Smooth muscle cell (in vitro differentiated cells): Measurements from ENCODE around the gene ACTMAP. TPM values are rescaled to one million over a fixed set of nuclear protein-coding genes. Genes with fewer than 3 reads are reported as not detected.
A peak's percentile ranks its signal among the peaks of the same experiment; 100 is the strongest.

Experiments used
- DNase-seq: peaks from one replicate; lab custom pipeline; 2025; ENCODE audit not compliant: unreplicated experiment; lab: John Stamatoyannopoulos, UW
- H2AFZ ChIP-seq: fragments of 200-600 bp; sonication (generic); 2 replicates; pipeline ENCODE4 v1.6.0; 2016; ENCODE audit warnings: antibody characterized with exemption, low read depth, mild to moderate bottlenecking
- H3F3A ChIP-seq: fragments of 200-600 bp; sonication (generic); 2 replicates; pipeline ENCODE4 v1.6.0; 2017; ENCODE audit warnings: antibody characterized with exemption, low read depth
- H3K27ac ChIP-seq: fragments of 200-600 bp; sonication (generic); 2 replicates; pipeline ENCODE4 v1.5.1; 2016; ENCODE audit warnings: low read depth, mild to moderate bottlenecking
- H3K27me3 ChIP-seq: fragments of 200-600 bp; sonication (generic); 2 replicates; pipeline ENCODE4 v1.6.1; 2016; ENCODE audit warnings: low read depth, mild to moderate bottlenecking
- H3K36me3 ChIP-seq: fragments of 200-600 bp; sonication (generic); 2 replicates; pipeline ENCODE4 v1.5.1; 2016; ENCODE audit warnings: low read depth
- H3K4me1 ChIP-seq: fragments of 200-600 bp; sonication (generic); 2 replicates; pipeline ENCODE4 v1.5.1; 2016; ENCODE audit warnings: low read depth
- H3K4me2 ChIP-seq: fragments of 200-600 bp; sonication (generic); 2 replicates; pipeline ENCODE4 v1.6.0; 2016; ENCODE audit warnings: mild to moderate bottlenecking
- H3K4me3 ChIP-seq: fragments of 200-600 bp; sonication (generic); 2 replicates; pipeline ENCODE4 v1.5.1; 2016; ENCODE audit warnings: mild to moderate bottlenecking
- H3K79me2 ChIP-seq: fragments of 200-600 bp; sonication (generic); 2 replicates; pipeline ENCODE4 v1.6.0; 2016; ENCODE audit warnings: low read depth, mild to moderate bottlenecking
- H3K9ac ChIP-seq: fragments of 200-600 bp; sonication (generic); 2 replicates; pipeline ENCODE4 v1.6.0; 2016; ENCODE audit warnings: low read depth
- H3K9me3 ChIP-seq: fragments of 200-600 bp; sonication (generic); replicated peaks from 2 replicates; pipeline ENCODE4 v1.5.1; 2016; ENCODE audit warnings: low read depth
- H4K20me1 ChIP-seq: fragments of 200-600 bp; sonication (generic); 2 replicates; pipeline ENCODE4 v1.6.0; 2016; ENCODE audit warnings: low read depth
- WGBS: methylation state at CpG from one replicate; pipeline ENCODE4 v1.1.7; 2016; ENCODE audit warnings: low lambda C conversion rate; 5-methylcytosine and 5-hydroxymethylcytosine counted together
- polyA plus RNA-seq: library from polyadenylated mRNA; unstranded; fragments of >200 nt; fragmentation: Nextera tagmentation; extraction: Ambion mirVana; gene quantifications from 2 replicates; pipeline ENCODE4 v1.2.1, GENCODE V29; 2016
- total RNA-seq: library from RNA; depleted of rRNA; stranded (reverse); fragments of >200 nt; gene quantifications from 2 replicates; pipeline ENCODE4 v1.2.3, GENCODE V29; 2014
- TF ChIP-seq, protein P1 (sequence below): fragments of 200-600 bp; sonication (generic); IDR thresholded peaks from 2 replicates; pipeline ENCODE4 v1.5.1; 2017; ENCODE audit warnings: borderline replicate concordance, mild to moderate bottlenecking, antibody characterized with exemption; ENCODE audit not compliant: insufficient read depth, poor library complexity, severe bottlenecking

Gene ACTMAP, protein sequence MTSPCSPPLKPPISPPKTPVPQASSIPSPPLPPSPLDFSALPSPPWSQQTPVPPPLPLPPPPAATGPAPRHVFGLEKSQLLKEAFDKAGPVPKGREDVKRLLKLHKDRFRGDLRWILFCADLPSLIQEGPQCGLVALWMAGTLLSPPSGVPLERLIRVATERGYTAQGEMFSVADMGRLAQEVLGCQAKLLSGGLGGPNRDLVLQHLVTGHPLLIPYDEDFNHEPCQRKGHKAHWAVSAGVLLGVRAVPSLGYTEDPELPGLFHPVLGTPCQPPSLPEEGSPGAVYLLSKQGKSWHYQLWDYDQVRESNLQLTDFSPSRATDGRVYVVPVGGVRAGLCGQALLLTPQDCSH
- total RNA-seq = 2.0 and 2.9 TPM in 2 replicates
- 8.6 and 8.7 TPM in 2 replicates for polyA plus RNA-seq

DNA sequence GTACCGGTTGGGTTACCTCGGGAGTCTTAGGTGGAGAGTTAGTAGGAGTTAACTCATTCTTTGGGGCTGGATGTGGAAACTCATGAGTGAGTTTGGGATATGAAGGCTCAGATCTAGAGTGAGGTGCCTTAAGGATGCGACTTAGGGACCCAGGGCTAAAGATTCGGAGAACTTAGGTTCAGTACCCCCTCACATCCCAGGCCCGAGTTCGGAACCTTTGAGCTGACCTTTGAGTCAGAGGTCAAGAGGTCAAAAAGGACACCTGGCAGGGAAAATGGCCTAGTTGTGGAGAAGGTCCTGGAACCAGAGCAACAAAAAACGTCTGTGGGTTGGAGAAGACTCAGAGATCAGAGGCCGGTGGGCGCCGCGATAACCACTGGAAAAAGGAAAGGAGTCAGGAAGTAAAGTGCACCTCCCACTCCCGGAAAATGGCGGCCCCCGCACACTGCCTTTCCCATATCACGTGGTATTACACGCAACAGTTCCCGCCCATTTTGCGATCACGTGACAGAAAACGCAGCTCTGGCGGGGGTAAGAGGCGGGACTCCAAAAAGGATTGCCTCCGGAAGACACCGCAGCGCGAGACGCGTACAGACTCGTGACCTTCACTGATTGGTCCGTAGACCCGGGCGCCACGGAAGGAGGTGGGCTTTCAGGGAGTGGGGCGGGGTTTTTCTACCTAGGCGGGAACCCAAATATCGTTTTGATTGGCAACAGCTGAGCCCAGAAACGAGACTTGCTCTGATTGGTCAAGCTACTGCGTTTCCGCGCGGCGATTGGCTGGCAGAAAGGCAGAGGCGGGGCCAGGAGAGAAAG is at the start of gene ACTMAP:
Gene ACTMAP (minus strand): TSS at position 420 of the 816 bp plus-strand sequence. CDS start 674 bp downstream, outside the sequence.
- peak within 1 kb of the TSS; percentile 89 for H3K9ac ChIP-seq
- peaks cover 35% of the 10 kb centered on the region for H3K79me2 ChIP-seq
- H3K27ac ChIP-seq = peak within 1 kb of the TSS; percentile 93
- peak within 1 kb of the TSS; percentile 72 for H3K4me3 ChIP-seq
- no peaks in the 10 kb centered on the region for H3K36me3 ChIP-seq
- H3K9me3 ChIP-seq = no peaks in the 10 kb centered on the region
- H3K4me1 ChIP-seq = peaks cover 16% of the 10 kb centered on the region
- peaks cover 15% of the 10 kb centered on the region for H4K20me1 ChIP-seq
- TF ChIP-seq, protein P1, sequence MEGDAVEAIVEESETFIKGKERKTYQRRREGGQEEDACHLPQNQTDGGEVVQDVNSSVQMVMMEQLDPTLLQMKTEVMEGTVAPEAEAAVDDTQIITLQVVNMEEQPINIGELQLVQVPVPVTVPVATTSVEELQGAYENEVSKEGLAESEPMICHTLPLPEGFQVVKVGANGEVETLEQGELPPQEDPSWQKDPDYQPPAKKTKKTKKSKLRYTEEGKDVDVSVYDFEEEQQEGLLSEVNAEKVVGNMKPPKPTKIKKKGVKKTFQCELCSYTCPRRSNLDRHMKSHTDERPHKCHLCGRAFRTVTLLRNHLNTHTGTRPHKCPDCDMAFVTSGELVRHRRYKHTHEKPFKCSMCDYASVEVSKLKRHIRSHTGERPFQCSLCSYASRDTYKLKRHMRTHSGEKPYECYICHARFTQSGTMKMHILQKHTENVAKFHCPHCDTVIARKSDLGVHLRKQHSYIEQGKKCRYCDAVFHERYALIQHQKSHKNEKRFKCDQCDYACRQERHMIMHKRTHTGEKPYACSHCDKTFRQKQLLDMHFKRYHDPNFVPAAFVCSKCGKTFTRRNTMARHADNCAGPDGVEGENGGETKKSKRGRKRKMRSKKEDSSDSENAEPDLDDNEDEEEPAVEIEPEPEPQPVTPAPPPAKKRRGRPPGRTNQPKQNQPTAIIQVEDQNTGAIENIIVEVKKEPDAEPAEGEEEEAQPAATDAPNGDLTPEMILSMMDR = no peak
- H3K27me3 ChIP-seq = no peaks in the 10 kb centered on the region
- H3F3A ChIP-seq = peaks cover 5% of the 10 kb centered on the region
- peak; percentile 99 for DNase-seq
- H3K4me2 ChIP-seq = peak within 1 kb of the TSS; percentile 97
- peak within 1 kb of the TSS; percentile 68 for H2AFZ ChIP-seq
- 2% methylated on average over 43 of the region's 43 CpGs for WGBS

DNA sequence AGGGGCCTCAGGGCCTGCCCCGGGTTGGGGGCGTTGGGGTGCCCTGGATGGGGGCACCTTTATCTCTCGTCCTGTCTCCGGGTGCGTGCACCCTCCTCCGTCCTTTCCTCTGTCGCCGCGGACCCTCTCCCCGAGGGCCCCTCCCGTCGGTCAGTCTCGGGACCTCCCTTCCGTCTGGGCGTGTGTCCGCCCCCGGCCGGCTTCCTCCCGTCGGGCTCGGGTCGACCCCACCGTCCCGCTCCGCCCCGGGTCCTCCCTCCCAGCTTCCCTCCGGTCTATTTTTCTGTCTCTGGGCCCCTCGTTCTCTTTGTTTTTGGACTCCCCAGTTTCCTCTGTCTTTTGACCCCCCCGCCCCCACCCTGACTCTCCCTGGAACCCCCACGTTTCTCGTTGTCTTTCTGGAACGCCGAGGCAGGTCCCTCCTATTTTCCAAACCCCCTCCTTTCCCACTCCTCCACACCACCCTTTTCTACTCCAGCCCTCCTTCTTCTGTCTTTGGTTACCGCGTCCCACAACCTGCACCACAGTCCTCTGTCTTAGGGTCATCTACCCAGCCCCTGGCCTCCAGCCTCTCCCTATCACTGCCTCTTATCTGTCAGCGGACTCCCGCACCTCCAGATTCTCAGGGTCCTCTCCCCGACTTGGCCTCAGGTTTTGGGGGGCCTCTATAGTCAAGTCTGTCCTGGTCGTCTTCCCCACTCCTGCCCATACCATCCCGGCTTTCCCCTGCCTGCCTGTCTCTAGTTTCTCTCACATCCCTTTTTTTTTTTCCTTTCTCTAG is 49.5 kb upstream of the ACTMAP start:
- DNase-seq = no peak
- Histone ChIP-seq H2AFZ (no peak overlapping the region), H3K27me3 (no peaks in the 10 kb centered on the region), H3F3A (peaks cover 6% of the 10 kb centered on the region), H3K9me3 (no peaks in the 10 kb centered on the region), H3K36me3 (no peaks in the 10 kb centered on the region), H3K79me2 (peaks cover 57% of the 10 kb centered on the region), H3K9ac (peak overlapping the region; percentile 94), H4K20me1 (peaks cover 50% of the 10 kb centered on the region), H3K27ac (peak overlapping the region; percentile 83), H3K4me3 (peak overlapping the region; percentile 94), H3K4me2 (peak overlapping the region; percentile 95), H3K4me1 (peaks cover 15% of the 10 kb centered on the region)
- WGBS = 5% methylated on average over 32 of the region's 40 CpGs
- TF ChIP-seq, protein P1 = no peak

DNA sequence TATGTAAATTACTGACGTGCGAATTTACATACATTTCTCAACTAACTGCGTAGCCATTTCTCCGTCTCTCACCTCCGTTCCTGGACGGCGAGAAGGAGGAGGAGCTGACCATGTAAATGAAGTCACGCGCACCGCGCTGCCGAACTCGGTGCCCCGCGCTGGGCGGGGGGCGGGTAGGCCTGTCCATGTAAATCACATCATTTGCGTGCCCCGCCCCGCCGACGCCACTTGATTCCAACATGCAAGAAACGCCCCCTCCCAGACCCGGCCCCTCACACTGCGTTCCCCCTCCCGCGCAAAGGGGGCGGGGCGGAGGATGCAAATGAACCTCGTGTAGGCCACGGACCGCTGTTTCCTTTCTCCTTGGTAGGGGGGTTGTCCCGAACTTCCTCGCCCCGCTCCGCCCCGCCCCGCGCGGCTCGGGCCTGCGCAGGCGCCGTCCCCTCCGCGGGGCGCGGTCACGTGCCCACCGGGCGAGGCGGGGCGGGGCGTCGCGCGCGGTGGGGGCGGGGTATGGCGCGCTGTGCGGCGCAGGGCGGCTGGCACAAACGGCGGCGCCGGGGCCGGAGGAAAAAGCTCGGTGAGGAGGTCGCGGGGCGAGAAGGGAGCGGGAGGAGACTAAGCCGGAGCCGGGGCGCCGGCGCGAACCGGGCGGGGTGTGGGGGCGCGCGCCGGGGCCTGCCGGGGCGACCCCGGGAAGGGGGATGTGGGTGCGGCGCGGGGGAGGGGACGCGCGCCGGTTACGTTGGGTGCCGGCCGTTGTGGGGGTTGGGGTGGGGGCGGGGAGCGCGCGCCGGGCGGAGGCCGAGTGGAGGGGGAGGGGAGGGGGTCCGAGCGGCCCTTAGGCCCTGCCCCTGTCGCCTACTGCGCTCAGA is 48.6 kb upstream of the ACTMAP start, which contains the start of gene EGLN2:
Gene EGLN2 (plus strand): TSS at position 509 of the 875 bp plus-strand sequence. CDS start 1,382 bp downstream, outside the sequence.
- Histone ChIP-seq H3K4me1 (peaks cover 15% of the 10 kb centered on the region), H3K36me3 (no peaks in the 10 kb centered on the region), H3K9ac (peak within 1 kb of the TSS; percentile 94), H3K79me2 (peaks cover 49% of the 10 kb centered on the region), H4K20me1 (peaks cover 41% of the 10 kb centered on the region), H3K27ac (peak within 1 kb of the TSS; percentile 83), H3K9me3 (no peaks in the 10 kb centered on the region), H3K27me3 (no peaks in the 10 kb centered on the region), H2AFZ (peak within 1 kb of the TSS; percentile 46), H3K4me2 (peak within 1 kb of the TSS; percentile 95), H3K4me3 (peak within 1 kb of the TSS; percentile 94), H3F3A (peaks cover 6% of the 10 kb centered on the region)
- WGBS = under 1% methylated on average over 29 of the region's 110 CpGs
- TF ChIP-seq, protein P1 = no peak
- DNase-seq = peak; percentile 99
